Keratinocyte (primary cell): Measurements from ENCODE around the gene DENND1A. TPM values are rescaled to one million over a fixed set of nuclear protein-coding genes. Genes with fewer than 3 reads are reported as not detected.

Experiments
- DNase-seq: peaks from one replicate; pipeline ENCODE4 v3.0.0-alpha.2; 2011; ENCODE audit warnings: low read depth, missing footprints, low spot score
- FAIRE-seq: peaks from 2 replicates; lab custom pipeline; 2011; peaks lifted over from hg19 to GRCh38; lab: Jason Lieb, UNC
- H2AFZ ChIP-seq: 2 replicates; pipeline ENCODE4 v1.6.0; 2012; ENCODE audit warnings: low read length, control low read depth, inconsistent platforms; ENCODE audit not compliant: control insufficient read depth
- H3K27ac ChIP-seq: 2 replicates; pipeline ENCODE4 v1.5.1; 2011; ENCODE audit warnings: low read length; ENCODE audit not compliant: control insufficient read depth, insufficient read depth
- H3K27me3 ChIP-seq: 3 replicates; pipeline ENCODE4 v1.6.0; 2011; ENCODE audit warnings: low read length; ENCODE audit not compliant: control insufficient read depth, insufficient read depth; ENCODE audit errors: extremely low read depth
- H3K36me3 ChIP-seq, 2 experiments: 2 replicates in 1 of 2; 3 replicates in 1 of 2; pipeline ENCODE4 v1.5.1; 2011; ENCODE audit warnings: low read length in 2 of 2, mild to moderate bottlenecking in 1 of 2; ENCODE audit not compliant: control insufficient read depth in 2 of 2, insufficient read depth in 2 of 2; ENCODE audit errors: extremely low read depth in 1 of 2
- H3K4me1 ChIP-seq: 3 replicates; pipeline ENCODE4 v1.5.1; 2011; ENCODE audit warnings: low read length; ENCODE audit not compliant: control insufficient read depth, insufficient read depth; ENCODE audit errors: extremely low read depth
- H3K4me2 ChIP-seq: 3 replicates; pipeline ENCODE4 v1.6.0; 2011; ENCODE audit warnings: low read depth, low read length; ENCODE audit not compliant: control insufficient read depth, insufficient read depth; ENCODE audit errors: extremely low read depth
- H3K4me3 ChIP-seq, 3 experiments: fragments of 200-600 bp in 1 of 3; sonication (generic) in 1 of 3; 2 replicates in 2 of 3; 3 replicates in 1 of 3; pipeline ENCODE4 v1.5.1; 2011 to 2016; ENCODE audit warnings: low read length in 3 of 3, mild to moderate bottlenecking in 3 of 3, control low read depth in 2 of 3, inconsistent platforms in 1 of 3, low read depth in 1 of 3, mixed read lengths in 1 of 3, mixed run types in 1 of 3, moderate library complexity in 1 of 3; ENCODE audit not compliant: control insufficient read depth in 2 of 3, insufficient read depth in 2 of 3; ENCODE audit errors: extremely low read depth in 1 of 3
- H3K79me2 ChIP-seq: 2 replicates; pipeline ENCODE4 v1.6.0; 2012; ENCODE audit warnings: low read length; ENCODE audit not compliant: control insufficient read depth, insufficient read depth
- H3K9ac ChIP-seq: 3 replicates; pipeline ENCODE4 v1.6.0; 2011; ENCODE audit warnings: low read length; ENCODE audit not compliant: control insufficient read depth, insufficient read depth; ENCODE audit errors: extremely low read depth
- H3K9me1 ChIP-seq: 3 replicates; pipeline ENCODE4 v1.6.0; 2011; ENCODE audit warnings: low read length; ENCODE audit not compliant: control insufficient read depth, insufficient read depth; ENCODE audit errors: extremely low read depth
- H3K9me3 ChIP-seq: 2 replicates; pipeline ENCODE4 v1.5.1; 2012; ENCODE audit warnings: low read depth, low read length; ENCODE audit not compliant: control insufficient read depth
- H4K20me1 ChIP-seq: 3 replicates; pipeline ENCODE4 v1.6.0; 2011; ENCODE audit warnings: low read length; ENCODE audit not compliant: control insufficient read depth, insufficient read depth; ENCODE audit errors: extremely low read depth
- CTCF ChIP-seq, 3 experiments: IDR thresholded peaks in 1 of 3; conservative IDR thresholded peaks in 1 of 3; optimal IDR thresholded peaks in 1 of 3; 2 replicates in 2 of 3; 3 replicates in 1 of 3; pipeline versions ENCODE3 to v1.5.1; 2011; ENCODE audit warnings: low read length in 3 of 3, mild to moderate bottlenecking in 3 of 3, moderate library complexity in 2 of 3, control low read depth in 1 of 3, inconsistent platforms in 1 of 3; ENCODE audit not compliant: insufficient read depth in 2 of 3; ENCODE audit errors: extremely low read depth in 1 of 3
- EZH2 ChIP-seq: IDR thresholded peaks from one replicate; pipeline ENCODE4 v1.6.1; 2012; ENCODE audit warnings: inconsistent platforms, mild to moderate bottlenecking, low read length, moderate library complexity
- dilution Hi-C: fragments of 300-500 bp; cut with MboI; formaldehyde crosslinking; loops from one replicate; pipeline ENCODE4 v1.7.0; 2020; ENCODE audit warnings: low sequenced_read_pairs; ENCODE audit not compliant: extremely low pct_ligation_motif_present
- polyA plus RNA-seq, 5 experiments: library from polyadenylated mRNA; depleted of rRNA in 3 of 5; stranded (reverse) in 3 of 5; stranded (forward) in 1 of 5; unstranded in 1 of 5; fragments of >200 nt; gene quantifications; 1 replicate in 1 of 5; 2 replicates in 3 of 5; 3 replicates in 1 of 5; pipeline versions ENCODE4 v1.2.1 to v1.2.3, GENCODE V29; 2011 to 2012; ENCODE audit warnings: missing spikeins in 2 of 5, low read depth in 1 of 5, low replicate concordance in 1 of 5

The DENND1A gene
- polyA plus RNA-seq, 1 donor (not counting 4 experiments of a cell fraction or from before 2014, with no cell fraction given) = 13.0 TPM

- H3K9me1 ChIP-seq = no peaks in the 10 kb centered on the region
- H4K20me1 ChIP-seq = no peaks in the 10 kb centered on the region
- no peaks in the 10 kb centered on the region for H3K27me3 ChIP-seq
- H3K9me3 ChIP-seq = no peaks in the 10 kb centered on the region
- TF ChIP-seq CTCF (optimal IDR thresholded peaks at IDR 0.05 in 1 of 3, IDR thresholded peaks at IDR 0.05 in 1 of 3, conservative IDR thresholded peaks at IDR 0.05 in 1 of 3; ENCODE audit: extremely low read depth in 1 of 3, insufficient read depth in 2 of 3, low read length in 3 of 3) = peak; percentile 41 to 71 (median 67)
- TF ChIP-seq EZH2 = no peak
- no peak overlapping the region for H3K9ac ChIP-seq
- H3K4me2 ChIP-seq = no peak overlapping the region
- no peak for DNase-seq
- peaks cover 5% of the 10 kb centered on the region for H3K4me1 ChIP-seq
- dilution Hi-C loops = no loop called here
- no peak overlapping the region for H2AFZ ChIP-seq
- no peak for FAIRE-seq
- H3K36me3 ChIP-seq = no peaks in the 10 kb centered on the region
- H3K4me3 ChIP-seq = no peak overlapping the region
- H3K27ac ChIP-seq = no peak overlapping the region
- H3K79me2 ChIP-seq = no peaks in the 10 kb centered on the region
Measured at GRCh38 chr9:123401879-123402513, 527.9 kb downstream of the DENND1A start.

GRCh38 chr9:123400926-123401503 is 528.9 kb downstream of the DENND1A start:
- H3K9me1 ChIP-seq = no peaks in the 10 kb centered on the region
- H3K79me2 ChIP-seq = no peaks in the 10 kb centered on the region
- no peak overlapping the region for H3K27ac ChIP-seq
- no peaks in the 10 kb centered on the region for H3K27me3 ChIP-seq
- no peaks in the 10 kb centered on the region for H3K9me3 ChIP-seq
- no peak overlapping the region for H2AFZ ChIP-seq
- no peak overlapping the region for H3K4me2 ChIP-seq
- H3K9ac ChIP-seq = no peak overlapping the region
- no peak overlapping the region for H3K4me3 ChIP-seq
- H3K36me3 ChIP-seq = no peaks in the 10 kb centered on the region
- TF ChIP-seq CTCF (optimal IDR thresholded peaks at IDR 0.05 in 1 of 3, IDR thresholded peaks at IDR 0.05 in 1 of 3, conservative IDR thresholded peaks at IDR 0.05 in 1 of 3; ENCODE audit: extremely low read depth in 1 of 3, insufficient read depth in 2 of 3, low read length in 3 of 3) (no peak), EZH2 (no peak)
- no peak for DNase-seq
- dilution Hi-C loops = no loop called here
- no peaks in the 10 kb centered on the region for H4K20me1 ChIP-seq
- peaks cover 2% of the 10 kb centered on the region for H3K4me1 ChIP-seq
- FAIRE-seq = no peak
